Measurements from ENCODE around the gene IL21R.

GRCh38 chr16:27365142-27366089 is 36.6 kb upstream of the IL21R start:
- TF ChIP-seq, protein P1, sequence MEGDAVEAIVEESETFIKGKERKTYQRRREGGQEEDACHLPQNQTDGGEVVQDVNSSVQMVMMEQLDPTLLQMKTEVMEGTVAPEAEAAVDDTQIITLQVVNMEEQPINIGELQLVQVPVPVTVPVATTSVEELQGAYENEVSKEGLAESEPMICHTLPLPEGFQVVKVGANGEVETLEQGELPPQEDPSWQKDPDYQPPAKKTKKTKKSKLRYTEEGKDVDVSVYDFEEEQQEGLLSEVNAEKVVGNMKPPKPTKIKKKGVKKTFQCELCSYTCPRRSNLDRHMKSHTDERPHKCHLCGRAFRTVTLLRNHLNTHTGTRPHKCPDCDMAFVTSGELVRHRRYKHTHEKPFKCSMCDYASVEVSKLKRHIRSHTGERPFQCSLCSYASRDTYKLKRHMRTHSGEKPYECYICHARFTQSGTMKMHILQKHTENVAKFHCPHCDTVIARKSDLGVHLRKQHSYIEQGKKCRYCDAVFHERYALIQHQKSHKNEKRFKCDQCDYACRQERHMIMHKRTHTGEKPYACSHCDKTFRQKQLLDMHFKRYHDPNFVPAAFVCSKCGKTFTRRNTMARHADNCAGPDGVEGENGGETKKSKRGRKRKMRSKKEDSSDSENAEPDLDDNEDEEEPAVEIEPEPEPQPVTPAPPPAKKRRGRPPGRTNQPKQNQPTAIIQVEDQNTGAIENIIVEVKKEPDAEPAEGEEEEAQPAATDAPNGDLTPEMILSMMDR (IDR thresholded peaks at IDR 0.05; ENCODE audit: low read depth, low read length, poor library complexity, severe bottlenecking), result no peak
- TF ChIP-seq EZH2phosphoT487 (IDR thresholded peaks at IDR 0.05; ENCODE audit: borderline replicate concordance, low read length), result no peak
